HG02981 (cell line): ENCODE data around the gene QKI.
"Not testable (repeated sequence)": the region's sequence is repeated elsewhere in the genome, so short reads cannot be mapped to it uniquely, and the experiment has no call there.

Experiments used
- ATAC-seq: cut with Tn5 transposase; IDR thresholded peaks from one replicate; pipeline ENCODE4 v1.9.1; 2021; ENCODE audit warnings: mild to moderate bottlenecking, moderate library complexity; ENCODE audit not compliant: unreplicated experiment

Gene QKI

GRCh38 chr6:163438298-163438939 lies 23.9 kb downstream of the QKI start:
- no peak for ATAC-seq

- peak; percentile 62 for ATAC-seq
Measured at GRCh38 chr6:163438940-163439335, 24.4 kb downstream of the QKI start.

- ATAC-seq: not testable (repeated sequence)
Measured at GRCh38 chr6:163439390-163439789, 24.9 kb downstream of the QKI start.

- ATAC-seq: no peak
Measured at GRCh38 chr6:163439997-163440396, 25.5 kb downstream of the QKI start.

GRCh38 chr6:163442336-163442735 lies 27.8 kb downstream of the QKI start:
- ATAC-seq: no peak

- ATAC-seq: no peak
Measured at GRCh38 chr6:163444077-163444476, 29.6 kb downstream of the QKI start.

- ATAC-seq: no peak
Measured at GRCh38 chr6:163446549-163446948, 32.0 kb downstream of the QKI start.

- ATAC-seq: no peak
Measured at GRCh38 chr6:163449076-163449475, 34.6 kb downstream of the QKI start.

- ATAC-seq: no peak
Measured at GRCh38 chr6:163454425-163454824, 39.9 kb downstream of the QKI start.

GRCh38 chr6:163455552-163455951 lies 41.0 kb downstream of the QKI start:
- ATAC-seq: no peak

GRCh38 chr6:163457637-163458561 lies 43.4 kb downstream of the QKI start:
- peak; percentile 36 for ATAC-seq

- ATAC-seq: no peak
Measured at GRCh38 chr6:163459007-163459406, 44.5 kb downstream of the QKI start.

GRCh38 chr6:163459536-163459935 lies 45.0 kb downstream of the QKI start:
- ATAC-seq: no peak

- ATAC-seq: peak; percentile 88
Measured at GRCh38 chr6:163460307-163460782, 45.8 kb downstream of the QKI start.

GRCh38 chr6:163461696-163462095 lies 47.2 kb downstream of the QKI start:
- no peak for ATAC-seq

- ATAC-seq: no peak
Measured at GRCh38 chr6:163463180-163463579, 48.7 kb downstream of the QKI start.

- no peak for ATAC-seq
Measured at GRCh38 chr6:163463795-163464194, 49.3 kb downstream of the QKI start.

- no peak for ATAC-seq
Measured at GRCh38 chr6:163466839-163467390, 52.4 kb downstream of the QKI start.

- ATAC-seq: no peak
Measured at GRCh38 chr6:163468738-163469137, 54.2 kb downstream of the QKI start.

- no peak for ATAC-seq
Measured at GRCh38 chr6:163469459-163469985, 55.0 kb downstream of the QKI start.

GRCh38 chr6:163470611-163471010 lies 56.1 kb downstream of the QKI start:
- no peak for ATAC-seq
